COLO668 (cell line): ENCODE data around the gene NKD2.
"Not testable (repeated sequence)": the region's sequence is repeated elsewhere in the genome, so short reads cannot be mapped to it uniquely, and the experiment has no call there.

Experiments
- DNase-seq: peaks from one replicate; lab custom pipeline; 2025; ENCODE audit not compliant: unreplicated experiment; lab: John Stamatoyannopoulos, UW

NKD2 gene

GRCh38 chr5:1055896-1056610, 47.5 kb downstream of the NKD2 start:
- DNase-seq: no peak

GRCh38 chr5:1056611-1057484, 48.2 kb downstream of the NKD2 start:
- DNase-seq: no peak

- DNase-seq: no peak
Measured at GRCh38 chr5:1057485-1058082, 49.0 kb downstream of the NKD2 start.

GRCh38 chr5:1058083-1058945, 49.7 kb downstream of the NKD2 start:
- no peak for DNase-seq

GRCh38 chr5:1058988-1059883, 50.6 kb downstream of the NKD2 start:
- DNase-seq: no peak

- no peak for DNase-seq
Measured at GRCh38 chr5:1059884-1060263, 51.3 kb downstream of the NKD2 start.

- no peak for DNase-seq
Measured at GRCh38 chr5:1060535-1060981, 52.0 kb downstream of the NKD2 start.

GRCh38 chr5:1061292-1061691, 52.7 kb downstream of the NKD2 start:
- not testable (repeated sequence) for DNase-seq

GRCh38 chr5:1061916-1062315, 53.3 kb downstream of the NKD2 start:
- DNase-seq: no peak

- no peak for DNase-seq
Measured at GRCh38 chr5:1062761-1063568, 54.4 kb downstream of the NKD2 start.

- DNase-seq: no peak
Measured at GRCh38 chr5:1063661-1064382, 55.2 kb downstream of the NKD2 start.

- DNase-seq: no peak
Measured at GRCh38 chr5:1064383-1065142, 56.0 kb downstream of the NKD2 start.

- DNase-seq: no peak
Measured at GRCh38 chr5:1065143-1065750, 56.6 kb downstream of the NKD2 start.

GRCh38 chr5:1065891-1066650, 57.5 kb downstream of the NKD2 start:
- no peak for DNase-seq

GRCh38 chr5:1066676-1067075, 58.1 kb downstream of the NKD2 start:
- no peak for DNase-seq
